GM06990 (cell line): ENCODE results near the gene FAM53B.

Source experiments
- DNase-seq: peaks from one replicate; pipeline ENCODE4 v3.0.0-alpha.2; 2011; ENCODE audit not compliant: insufficient read length; ENCODE audit errors: extremely low read depth
- H3K27me3 ChIP-seq: replicated peaks from 2 replicates; pipeline ENCODE4 v1.6.0; 2011; ENCODE audit warnings: low read length; ENCODE audit not compliant: control insufficient read depth, insufficient read depth
- H3K36me3 ChIP-seq: 2 replicates; pipeline ENCODE4 v1.5.1; 2011; ENCODE audit warnings: low read length; ENCODE audit not compliant: control insufficient read depth, insufficient read depth
- H3K4me3 ChIP-seq: replicated peaks from 2 replicates; pipeline ENCODE4 v1.5.1; 2011; ENCODE audit warnings: low read depth, mild to moderate bottlenecking, control low read depth, low read length
- CTCF ChIP-seq: IDR thresholded peaks from 2 replicates; pipeline ENCODE4 v1.5.1; 2011; ENCODE audit warnings: low read length, control low read depth, mild to moderate bottlenecking, inconsistent platforms; ENCODE audit not compliant: insufficient read depth, poor library complexity, severe bottlenecking

Gene FAM53B

GRCh38 chr10:124703778-124704427 lies 40.3 kb downstream of the FAM53B start:
- no peak for DNase-seq
- TF ChIP-seq CTCF: no peak
- H3K27me3 ChIP-seq: no peaks in the 10 kb centered on the region
- H3K36me3 ChIP-seq: peaks cover 10% of the 10 kb centered on the region
- no peak overlapping the region for H3K4me3 ChIP-seq

GRCh38 chr10:124703372-124703771 lies 40.8 kb downstream of the FAM53B start:
- Histone ChIP-seq H3K4me3 (no peak overlapping the region), H3K36me3 (peaks cover 10% of the 10 kb centered on the region), H3K27me3 (no peaks in the 10 kb centered on the region)
- no peak for DNase-seq
- TF ChIP-seq CTCF: no peak

GRCh38 chr10:124701881-124702656 lies 42.1 kb downstream of the FAM53B start:
- no peak for DNase-seq
- Histone ChIP-seq H3K4me3 (no peak overlapping the region), H3K36me3 (peaks cover 10% of the 10 kb centered on the region), H3K27me3 (no peaks in the 10 kb centered on the region)
- no peak for TF ChIP-seq CTCF

GRCh38 chr10:124701435-124701834 lies 42.7 kb downstream of the FAM53B start:
- Histone ChIP-seq H3K36me3 (peaks cover 9% of the 10 kb centered on the region), H3K4me3 (no peak overlapping the region), H3K27me3 (no peaks in the 10 kb centered on the region)
- no peak for TF ChIP-seq CTCF
- no peak for DNase-seq

- H3K27me3 ChIP-seq: no peaks in the 10 kb centered on the region
- H3K4me3 ChIP-seq: no peak overlapping the region
- no peak for TF ChIP-seq CTCF
- peaks cover 5% of the 10 kb centered on the region for H3K36me3 ChIP-seq
- DNase-seq: no peak
Measured at GRCh38 chr10:124701038-124701365, 43.2 kb downstream of the FAM53B start.
